GM21390 (cell line): ENCODE measurements around the gene OSBP2.
"Not testable (repeated sequence)": the region's sequence is repeated elsewhere in the genome, so short reads cannot be mapped to it uniquely, and the experiment has no call there.

Source experiments
- ATAC-seq: cut with Tn5 transposase; IDR thresholded peaks from one replicate; pipeline ENCODE4 v1.9.1; 2021; ENCODE audit not compliant: unreplicated experiment

OSBP2 gene

GRCh38 chr22:30717331-30717921, 22.8 kb downstream of the OSBP2 start:
- no peak for ATAC-seq

- ATAC-seq = no peak
These were observed 23.3 kb downstream of the OSBP2 start for GRCh38 chr22:30717952-30718351.

- no peak for ATAC-seq
These were observed 23.8 kb downstream of the OSBP2 start for GRCh38 chr22:30718491-30718890.

GRCh38 chr22:30718938-30719337, 24.3 kb downstream of the OSBP2 start:
- ATAC-seq = no peak

GRCh38 chr22:30720263-30720837, 25.7 kb downstream of the OSBP2 start:
- ATAC-seq = no peak

- ATAC-seq = no peak
These were observed 27.1 kb downstream of the OSBP2 start for GRCh38 chr22:30721741-30722140.

GRCh38 chr22:30728826-30729225, 34.2 kb downstream of the OSBP2 start:
- ATAC-seq = no peak

- ATAC-seq = no peak
These were observed 37.0 kb downstream of the OSBP2 start for GRCh38 chr22:30731658-30732057.

GRCh38 chr22:30732426-30732825, 37.8 kb downstream of the OSBP2 start:
- no peak for ATAC-seq

- no peak for ATAC-seq
These were observed 38.5 kb downstream of the OSBP2 start for GRCh38 chr22:30733181-30733631.

GRCh38 chr22:30740007-30740406, 45.3 kb downstream of the OSBP2 start:
- not testable (repeated sequence) for ATAC-seq

- ATAC-seq = not testable (repeated sequence)
These were observed 45.8 kb downstream of the OSBP2 start for GRCh38 chr22:30740511-30740910.

- no peak for ATAC-seq
These were observed 47.9 kb downstream of the OSBP2 start for GRCh38 chr22:30742291-30743256.

- no peak for ATAC-seq
These were observed 48.8 kb downstream of the OSBP2 start for GRCh38 chr22:30743257-30744020.

- ATAC-seq = no peak
These were observed 49.5 kb downstream of the OSBP2 start for GRCh38 chr22:30744224-30744623.

- ATAC-seq = no peak
These were observed 52.8 kb downstream of the OSBP2 start for GRCh38 chr22:30747493-30747892.

GRCh38 chr22:30749272-30749671, 54.6 kb downstream of the OSBP2 start:
- ATAC-seq = no peak

- ATAC-seq = no peak
These were observed 55.2 kb downstream of the OSBP2 start for GRCh38 chr22:30749849-30750248.

- ATAC-seq = no peak
These were observed 56.9 kb downstream of the OSBP2 start for GRCh38 chr22:30751529-30751928.

GRCh38 chr22:30752771-30753170, 58.1 kb downstream of the OSBP2 start:
- ATAC-seq = no peak

GRCh38 chr22:30753701-30754100, 59.0 kb downstream of the OSBP2 start:
- ATAC-seq = no peak
